Muscle layer of duodenum (tissue), 2 donors: ENCODE data around the gene GADD45B.

Source experiments
- H3K27ac ChIP-seq: one replicate; pipeline ENCODE4 v1.7.0; 2013; ENCODE audit warnings: mild to moderate bottlenecking, low read length
- H3K27me3 ChIP-seq: one replicate; pipeline ENCODE4 v1.7.0; 2013; ENCODE audit warnings: low read depth, mild to moderate bottlenecking, control low read depth, low read length
- H3K36me3 ChIP-seq, 2 donors: one replicate each; pipeline ENCODE4 v1.7.0; 2013; ENCODE audit warnings: low read length in 2 of 2, control low read depth in 1 of 2, mild to moderate bottlenecking in 1 of 2; ENCODE audit not compliant: insufficient read depth in 2 of 2, control insufficient read depth in 1 of 2
- H3K4me1 ChIP-seq, 2 donors: one replicate each; pipeline ENCODE4 v1.7.0; 2013; ENCODE audit warnings: low read length in 2 of 2, mild to moderate bottlenecking in 2 of 2, control low read depth in 1 of 2, moderate library complexity in 1 of 2; ENCODE audit not compliant: insufficient read depth in 2 of 2, control insufficient read depth in 1 of 2
- H3K4me3 ChIP-seq, 2 donors: one replicate each; pipeline ENCODE4 v1.7.0; 2013; ENCODE audit warnings: low read length in 2 of 2, low read depth in 1 of 2, mild to moderate bottlenecking in 1 of 2
- H3K9me3 ChIP-seq, 2 donors: one replicate each; pipeline ENCODE4 v1.7.0; 2013; ENCODE audit warnings: low read length in 2 of 2, control low read depth in 1 of 2, mild to moderate bottlenecking in 1 of 2; ENCODE audit not compliant: control insufficient read depth in 1 of 2
- donor health status: healthy.

GADD45B gene

DNA sequence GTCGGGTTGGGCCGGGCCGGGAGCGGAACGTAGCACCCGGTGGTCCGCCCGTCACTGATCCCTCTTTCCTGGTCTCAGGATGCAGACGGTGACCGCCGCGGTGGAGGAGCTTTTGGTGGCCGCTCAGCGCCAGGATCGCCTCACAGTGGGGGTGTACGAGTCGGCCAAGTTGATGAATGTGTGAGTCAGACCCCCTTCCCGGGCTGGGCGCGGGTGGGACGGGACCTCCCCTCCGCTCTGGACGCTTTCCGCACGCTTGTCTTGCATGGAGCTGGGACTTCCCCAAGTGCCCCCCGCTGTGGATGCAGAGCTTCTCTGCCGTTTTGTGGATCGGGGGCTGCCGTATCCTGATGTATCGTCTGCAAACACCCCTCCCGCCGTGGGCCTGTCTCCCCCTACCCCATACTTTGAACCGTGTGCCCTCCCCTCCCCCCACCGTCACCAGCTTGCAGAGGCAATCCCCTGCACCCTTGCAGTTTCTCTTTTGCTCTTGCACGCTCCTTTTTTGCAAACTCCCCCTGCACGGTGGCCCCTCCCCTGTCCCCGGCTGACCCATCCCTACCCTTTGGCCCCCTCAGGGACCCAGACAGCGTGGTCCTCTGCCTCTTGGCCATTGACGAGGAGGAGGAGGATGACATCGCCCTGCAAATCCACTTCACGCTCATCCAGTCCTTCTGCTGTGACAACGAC is 669 bp downstream of the GADD45B start:
- Histone ChIP-seq H3K4me3 (peak overlapping the region; percentile 97 to 100), H3K4me1 (peaks cover 4 to 22% of the 10 kb centered on the region in 2 donors), H3K27ac (peak overlapping the region; percentile 87), H3K9me3 (no peaks in the 10 kb centered on the region), H3K27me3 (no peaks in the 10 kb centered on the region), H3K36me3 (peaks cover 0 to 5% of the 10 kb centered on the region in 2 donors)

DNA sequence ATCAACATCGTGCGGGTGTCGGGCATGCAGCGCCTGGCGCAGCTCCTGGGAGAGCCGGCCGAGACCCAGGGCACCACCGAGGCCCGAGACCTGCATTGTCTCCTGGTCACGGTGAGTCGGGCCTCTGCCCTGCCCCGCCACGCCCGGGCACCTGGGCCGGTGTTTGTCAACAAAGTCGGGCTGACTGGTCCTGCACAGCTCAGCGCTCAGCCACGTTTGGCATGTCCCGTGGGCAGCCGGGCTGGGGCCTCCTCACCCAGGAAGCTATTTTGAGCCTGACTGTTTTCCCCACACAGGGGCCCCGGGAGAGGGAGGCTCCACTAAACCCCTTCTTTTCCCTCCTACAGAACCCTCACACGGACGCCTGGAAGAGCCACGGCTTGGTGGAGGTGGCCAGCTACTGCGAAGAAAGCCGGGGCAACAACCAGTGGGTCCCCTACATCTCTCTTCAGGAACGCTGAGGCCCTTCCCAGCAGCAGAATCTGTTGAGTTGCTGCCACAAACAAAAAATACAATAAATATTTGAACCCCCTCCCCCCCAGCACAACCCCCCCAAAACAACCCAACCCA is 1.3 kb downstream of the GADD45B start:
- no peaks in the 10 kb centered on the region for H3K9me3 ChIP-seq
- peaks cover 4 to 22% of the 10 kb centered on the region in 2 donors for H3K4me1 ChIP-seq
- peaks cover 0 to 5% of the 10 kb centered on the region in 2 donors for H3K36me3 ChIP-seq
- H3K27ac ChIP-seq: peak overlapping the region; percentile 87
- no peaks in the 10 kb centered on the region for H3K27me3 ChIP-seq
- peak overlapping the region; percentile 97 to 100 for H3K4me3 ChIP-seq

DNA sequence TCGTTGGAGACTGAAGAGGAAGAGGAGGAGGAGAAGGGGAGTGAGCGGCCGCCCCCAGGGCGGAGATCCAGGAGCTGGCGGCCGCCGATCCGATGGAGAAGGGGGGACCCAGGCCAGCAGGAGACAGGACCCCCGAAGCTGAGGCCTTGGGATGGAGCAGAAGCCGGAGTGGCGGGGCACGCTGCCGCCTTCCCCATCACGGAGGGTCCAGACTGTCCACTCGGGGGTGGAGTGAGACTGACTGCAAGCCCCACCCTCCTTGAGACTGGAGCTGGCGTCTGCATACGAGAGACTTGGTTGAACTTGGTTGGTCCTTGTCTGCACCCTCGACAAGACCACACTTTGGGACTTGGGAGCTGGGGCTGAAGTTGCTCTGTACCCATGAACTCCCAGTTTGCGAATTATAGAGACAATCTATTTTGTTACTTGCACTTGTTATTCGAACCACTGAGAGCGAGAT is 1.8 kb downstream of the GADD45B start:
- peaks cover 4 to 22% of the 10 kb centered on the region in 2 donors for H3K4me1 ChIP-seq
- peak overlapping the region; percentile 97 to 100 for H3K4me3 ChIP-seq
- no peaks in the 10 kb centered on the region for H3K9me3 ChIP-seq
- H3K36me3 ChIP-seq: peaks cover 0 to 5% of the 10 kb centered on the region in 2 donors
- H3K27me3 ChIP-seq: no peaks in the 10 kb centered on the region
- peak overlapping the region; percentile 87 for H3K27ac ChIP-seq

DNA sequence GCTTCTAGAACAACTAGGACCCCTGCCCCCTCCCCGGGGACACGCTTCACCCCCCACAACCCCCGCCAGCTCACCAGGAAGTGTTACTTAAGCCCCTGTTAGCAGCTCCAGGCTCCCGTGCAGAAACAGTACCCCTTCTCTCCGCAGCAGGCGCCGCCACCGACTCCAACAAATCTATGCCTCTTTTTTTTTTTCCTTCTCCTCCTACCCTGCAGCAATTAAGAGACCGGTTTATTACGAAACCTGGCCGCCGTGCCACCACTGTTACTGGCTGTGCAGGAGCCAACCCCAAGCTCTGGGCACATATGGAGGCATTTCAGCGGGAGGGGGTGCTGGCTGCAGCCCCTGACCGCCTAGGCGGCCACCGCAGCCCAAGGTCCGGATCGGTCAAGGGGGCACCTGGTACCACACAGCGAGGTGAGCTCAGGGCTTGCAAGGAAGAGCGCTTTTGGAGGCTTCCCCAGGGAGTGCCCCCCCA is 2.4 kb downstream of the GADD45B start:
- Histone ChIP-seq H3K27ac (peak overlapping the region; percentile 87), H3K4me1 (peaks cover 4 to 22% of the 10 kb centered on the region in 2 donors), H3K36me3 (peaks cover 0 to 5% of the 10 kb centered on the region in 2 donors), H3K4me3 (peak overlapping the region; percentile 97 to 100), H3K27me3 (no peaks in the 10 kb centered on the region), H3K9me3 (peaks cover 0 to 4% of the 10 kb centered on the region in 2 donors)

DNA sequence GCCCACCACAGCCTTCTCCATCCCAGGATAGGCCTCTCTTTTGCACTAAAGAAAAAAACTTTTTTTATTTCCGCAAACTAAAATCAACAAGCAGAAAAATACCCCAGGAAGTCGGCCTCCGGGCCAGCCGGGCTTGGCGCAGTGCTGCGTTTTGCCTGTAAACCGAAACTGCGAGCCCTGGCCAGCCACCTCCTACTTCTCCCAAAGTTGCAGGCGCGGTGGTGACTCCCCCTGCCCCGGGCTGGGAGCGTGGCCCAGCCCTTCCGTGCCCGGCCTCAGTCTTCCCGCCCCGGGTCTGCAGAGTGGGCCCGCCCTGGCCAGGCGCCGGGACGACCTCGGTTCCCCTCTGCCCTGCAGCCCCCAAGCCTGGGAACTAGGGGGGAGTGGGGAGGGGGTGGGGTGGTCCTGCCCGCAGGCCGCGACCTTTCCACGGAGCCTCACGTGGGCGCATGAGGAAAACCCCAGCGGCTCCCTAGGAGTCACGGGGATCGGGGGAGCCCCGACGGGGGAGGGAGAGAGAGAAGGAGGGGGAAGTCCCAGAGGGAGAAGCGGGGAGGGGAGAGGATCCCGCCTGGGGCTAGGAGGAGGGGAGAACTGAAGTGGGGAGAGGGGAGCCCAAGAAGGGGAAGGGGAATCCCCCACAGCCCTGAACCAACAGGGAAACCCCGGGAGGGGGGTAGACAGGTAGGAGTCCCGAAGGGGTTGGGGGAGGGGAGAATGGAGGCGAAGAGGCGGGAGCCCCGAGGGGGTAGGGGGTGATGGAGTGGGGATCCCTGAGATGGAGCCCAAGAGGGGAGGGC is 3.0 kb downstream of the GADD45B start:
- peak overlapping the region; percentile 87 for H3K27ac ChIP-seq

DNA sequence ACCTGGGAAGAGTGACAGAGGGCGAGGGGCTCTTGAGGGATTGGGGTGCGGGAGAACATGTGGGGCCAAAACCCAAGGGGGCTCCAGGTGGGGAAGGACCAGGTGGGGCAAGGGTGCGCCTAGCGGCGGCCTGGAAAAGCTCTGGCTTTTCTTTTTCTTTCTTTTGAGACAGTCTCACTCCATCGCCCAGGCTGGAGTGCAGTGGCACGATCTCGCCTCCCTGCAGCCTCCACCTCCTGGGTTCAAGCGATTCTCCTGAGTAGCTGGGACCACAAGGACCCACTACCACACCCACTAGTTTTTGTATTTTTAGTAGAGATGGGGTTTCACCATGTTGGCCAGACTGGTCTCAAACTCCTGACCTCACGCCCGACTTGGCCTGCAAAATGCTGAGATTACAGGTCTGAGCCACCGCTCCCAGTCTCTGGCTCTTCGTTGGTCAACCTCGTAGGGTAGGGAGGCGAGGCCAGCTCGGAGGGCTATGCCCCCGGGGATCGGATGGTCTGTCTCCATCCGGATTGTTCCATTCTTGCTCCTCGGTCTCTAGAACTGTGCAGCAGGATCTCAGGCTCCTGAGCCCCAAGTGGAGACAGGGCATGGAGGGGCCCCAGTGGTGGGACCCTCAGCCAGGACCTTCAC is 3.7 kb downstream of the GADD45B start:
- Histone ChIP-seq H3K27ac (no peak overlapping the region), H3K27me3 (no peaks in the 10 kb centered on the region), H3K36me3 (peaks cover 0 to 5% of the 10 kb centered on the region in 2 donors), H3K4me3 (peak overlapping the region; percentile 97 to 100), H3K4me1 (peaks cover 4 to 22% of the 10 kb centered on the region in 2 donors), H3K9me3 (peaks cover 0 to 4% of the 10 kb centered on the region in 2 donors)

More for the DNA sequence above, 3.0 kb downstream of the GADD45B start:
- H3K4me3 ChIP-seq: peak overlapping the region; percentile 97 to 100
- peaks cover 0 to 5% of the 10 kb centered on the region in 2 donors for H3K36me3 ChIP-seq
- H3K4me1 ChIP-seq: peaks cover 4 to 22% of the 10 kb centered on the region in 2 donors
- H3K27me3 ChIP-seq: no peaks in the 10 kb centered on the region
- peaks cover 0 to 4% of the 10 kb centered on the region in 2 donors for H3K9me3 ChIP-seq

DNA sequence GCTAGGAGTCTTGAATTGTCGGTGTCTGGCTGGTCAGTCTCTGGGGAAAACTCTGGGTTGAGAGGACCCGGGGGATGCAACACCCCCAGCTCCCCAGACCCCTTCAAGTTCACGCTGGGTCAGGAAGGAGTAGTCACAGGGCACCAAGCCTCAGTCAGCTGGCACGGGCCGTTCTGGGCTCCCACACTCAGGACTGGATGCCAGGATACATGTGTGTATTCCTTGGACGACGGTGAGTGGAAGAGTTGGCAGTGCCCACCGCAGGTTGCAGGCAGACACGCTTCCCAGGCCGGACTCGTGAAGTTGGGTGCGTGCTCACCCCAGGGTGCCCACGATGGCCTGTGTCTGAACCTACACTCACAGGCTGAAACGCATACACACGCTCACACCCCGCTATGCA is 5.5 kb downstream of the GADD45B start:
- peaks cover 0 to 5% of the 10 kb centered on the region in 2 donors for H3K36me3 ChIP-seq
- no peak overlapping the region for H3K27ac ChIP-seq
- peaks cover 0 to 4% of the 10 kb centered on the region in 2 donors for H3K9me3 ChIP-seq
- H3K4me3 ChIP-seq: no peak overlapping the region
- H3K4me1 ChIP-seq: peaks cover 4 to 18% of the 10 kb centered on the region in 2 donors
- no peaks in the 10 kb centered on the region for H3K27me3 ChIP-seq

DNA sequence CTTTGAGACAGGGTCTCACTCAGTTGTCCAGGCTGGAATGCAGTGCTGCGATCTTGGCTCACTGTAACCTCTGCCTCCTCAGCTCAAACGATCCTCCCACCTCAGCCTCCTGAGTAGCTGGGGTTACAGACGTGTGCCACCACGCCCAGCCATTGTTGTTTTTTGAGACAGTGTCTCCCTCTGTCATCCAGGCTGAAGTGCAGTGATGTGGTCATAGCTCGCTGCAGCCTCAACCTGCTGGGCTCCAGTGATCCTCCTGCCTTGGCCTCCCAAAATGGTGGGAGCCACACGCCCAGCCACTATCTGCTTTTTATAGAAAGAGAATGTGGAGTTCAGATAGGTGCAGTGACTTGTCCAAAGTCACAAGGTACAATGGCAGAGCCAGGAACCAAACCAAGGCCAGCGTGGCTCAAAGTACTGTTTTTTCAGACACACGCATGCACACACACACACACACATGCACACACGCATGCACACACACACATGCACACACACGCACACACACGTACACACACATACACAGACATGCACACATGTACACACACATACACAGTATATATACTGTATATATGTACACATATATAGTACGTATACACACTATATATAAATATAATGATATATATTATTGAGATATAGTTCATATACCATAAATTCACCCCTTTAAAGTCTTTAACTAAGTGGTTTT is 6.6 kb downstream of the GADD45B start:
- no peak overlapping the region for H3K27ac ChIP-seq
- peaks cover 4 to 14% of the 10 kb centered on the region in 2 donors for H3K4me1 ChIP-seq
- H3K9me3 ChIP-seq: peaks cover 0 to 4% of the 10 kb centered on the region in 2 donors
- H3K27me3 ChIP-seq: no peaks in the 10 kb centered on the region
- H3K4me3 ChIP-seq: no peak overlapping the region
- H3K36me3 ChIP-seq: no peaks in the 10 kb centered on the region

DNA sequence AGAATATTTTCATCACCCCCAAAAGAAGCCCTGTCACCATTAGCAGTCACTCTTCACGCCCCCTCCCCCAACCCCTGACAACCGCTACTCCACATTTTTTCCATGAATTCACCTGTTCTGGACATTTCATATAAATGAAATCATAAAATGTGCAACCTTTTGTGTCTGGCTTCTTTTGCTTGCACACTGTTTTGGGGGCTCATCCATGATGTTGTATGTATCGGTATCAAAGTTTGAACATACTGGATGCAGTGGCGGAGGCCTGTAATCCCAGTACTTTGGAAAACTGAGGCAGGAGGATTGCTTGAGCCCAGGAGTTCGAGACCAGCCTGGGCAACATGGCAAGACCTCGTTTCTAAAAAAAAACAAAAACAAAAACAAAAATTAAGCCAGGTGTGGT is 7.2 kb downstream of the GADD45B start:
- H3K27me3 ChIP-seq: no peaks in the 10 kb centered on the region
- H3K36me3 ChIP-seq: no peaks in the 10 kb centered on the region
- no peak overlapping the region for H3K27ac ChIP-seq
- peaks cover under 1 to 11% of the 10 kb centered on the region in 2 donors for H3K4me1 ChIP-seq
- H3K9me3 ChIP-seq: peaks cover 0 to 4% of the 10 kb centered on the region in 2 donors
- H3K4me3 ChIP-seq: no peak overlapping the region

DNA sequence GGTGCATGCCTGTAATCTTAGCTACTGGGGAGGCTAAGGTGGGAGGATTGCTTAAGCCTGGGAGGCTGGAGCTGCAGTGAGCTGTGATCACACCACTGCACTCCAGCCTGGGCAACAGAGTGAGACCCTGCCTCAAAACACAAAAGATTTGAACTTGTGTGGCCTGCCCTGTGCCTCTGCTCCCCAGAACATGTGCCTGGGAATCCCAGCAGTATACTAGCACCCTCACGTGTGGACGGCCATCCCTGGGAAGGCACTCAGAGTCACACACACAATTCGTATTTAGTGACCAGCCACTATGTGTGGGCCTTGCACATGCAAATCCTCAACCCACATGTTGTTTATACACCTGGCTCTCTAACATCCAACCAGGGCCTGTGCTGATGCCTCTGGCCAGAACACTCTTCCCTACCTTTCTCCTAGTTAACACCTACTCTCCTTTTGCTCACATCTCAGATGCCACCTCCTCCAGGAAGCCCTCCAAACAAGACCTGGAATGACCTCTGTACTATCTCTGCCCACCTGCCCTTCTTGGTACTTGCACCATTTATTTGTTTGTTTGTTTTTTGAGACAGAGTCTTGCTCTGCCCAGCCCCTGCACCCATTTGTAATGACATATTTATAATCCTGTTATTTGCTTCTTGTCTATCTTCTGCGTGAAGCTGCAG is 7.7 kb downstream of the GADD45B start:
- peaks cover 0 to 4% of the 10 kb centered on the region in 2 donors for H3K9me3 ChIP-seq
- H3K4me3 ChIP-seq: no peak overlapping the region
- no peaks in the 10 kb centered on the region for H3K27me3 ChIP-seq
- no peak overlapping the region for H3K27ac ChIP-seq
- H3K4me1 ChIP-seq: peaks cover 0 to 12% of the 10 kb centered on the region in 2 donors
- no peaks in the 10 kb centered on the region for H3K36me3 ChIP-seq
